ENCODE measurements around the gene ZNF277. TPM values are rescaled to one million over a fixed set of nuclear protein-coding genes. Genes with fewer than 3 reads are reported as not detected.

Gene ZNF277
- polyA plus RNA-seq, 1 donor (not counting 4 experiments of a cell fraction or from before 2014, with no cell fraction given): 20.2 TPM

GRCh38 chr7:112346381-112347060 is 140.0 kb downstream of the ZNF277 start:
- no peaks in the 10 kb centered on the region for H3K79me2 ChIP-seq (ENCODE audit: control insufficient read depth, insufficient read depth, low read length)
- no peak overlapping the region for H3K4me3 ChIP-seq (ENCODE audit: control insufficient read depth in 2 of 3, extremely low read depth in 1 of 3, insufficient read depth in 2 of 3, low read depth in 1 of 3, low read length in 3 of 3)
- no peaks in the 10 kb centered on the region for H3K27me3 ChIP-seq (ENCODE audit: control insufficient read depth, extremely low read depth, insufficient read depth, low read length)
- dilution Hi-C loops (cut with MboI; ENCODE audit: extremely low pct_ligation_motif_present, low sequenced_read_pairs): no loop called here
- no peaks in the 10 kb centered on the region for H3K9me1 ChIP-seq (ENCODE audit: control insufficient read depth, extremely low read depth, insufficient read depth, low read length)
- no peak overlapping the region for H3K9ac ChIP-seq (ENCODE audit: control insufficient read depth, extremely low read depth, insufficient read depth, low read length)
- no peaks in the 10 kb centered on the region for H3K4me1 ChIP-seq (ENCODE audit: control insufficient read depth, extremely low read depth, insufficient read depth, low read length)
- DNase-seq (ENCODE audit: low read depth, low spot score) (no peak), FAIRE-seq (no peak)
- H4K20me1 ChIP-seq (ENCODE audit: control insufficient read depth, extremely low read depth, insufficient read depth, low read length): no peaks in the 10 kb centered on the region
- H2AFZ ChIP-seq (ENCODE audit: control insufficient read depth, low read length): no peak overlapping the region
- no peaks in the 10 kb centered on the region for H3K9me3 ChIP-seq (ENCODE audit: control insufficient read depth, low read depth, low read length)
- H3K4me2 ChIP-seq (ENCODE audit: control insufficient read depth, extremely low read depth, insufficient read depth, low read depth, low read length): no peak overlapping the region
- no peak for TF ChIP-seq CTCF (optimal IDR thresholded peaks at IDR 0.05 in 1 of 3, IDR thresholded peaks at IDR 0.05 in 1 of 3, conservative IDR thresholded peaks at IDR 0.05 in 1 of 3; ENCODE audit: extremely low read depth in 1 of 3, insufficient read depth in 2 of 3, low read length in 3 of 3)
- TF ChIP-seq EZH2 (IDR thresholded peaks at IDR 0.05; ENCODE audit: low read length): no peak
- peaks cover 0 to 2% of the 10 kb centered on the region in 2 experiments for H3K36me3 ChIP-seq (ENCODE audit: control insufficient read depth in 2 of 2, extremely low read depth in 1 of 2, insufficient read depth in 2 of 2, low read length in 2 of 2)
- H3K27ac ChIP-seq (ENCODE audit: control insufficient read depth, insufficient read depth, low read length): no peak overlapping the region

- TF ChIP-seq CTCF (optimal IDR thresholded peaks at IDR 0.05 in 1 of 3, IDR thresholded peaks at IDR 0.05 in 1 of 3, conservative IDR thresholded peaks at IDR 0.05 in 1 of 3; ENCODE audit: extremely low read depth in 1 of 3, insufficient read depth in 2 of 3, low read length in 3 of 3) (no peak), EZH2 (IDR thresholded peaks at IDR 0.05; ENCODE audit: low read length) (no peak)
- H3K9ac ChIP-seq (ENCODE audit: control insufficient read depth, extremely low read depth, insufficient read depth, low read length): no peak overlapping the region
- no peaks in the 10 kb centered on the region for H3K4me1 ChIP-seq (ENCODE audit: control insufficient read depth, extremely low read depth, insufficient read depth, low read length)
- FAIRE-seq (no peak), DNase-seq (ENCODE audit: low read depth, low spot score) (no peak)
- no peaks in the 10 kb centered on the region for H3K9me1 ChIP-seq (ENCODE audit: control insufficient read depth, extremely low read depth, insufficient read depth, low read length)
- H3K27ac ChIP-seq (ENCODE audit: control insufficient read depth, insufficient read depth, low read length): no peak overlapping the region
- no peaks in the 10 kb centered on the region for H3K9me3 ChIP-seq (ENCODE audit: control insufficient read depth, low read depth, low read length)
- H3K27me3 ChIP-seq (ENCODE audit: control insufficient read depth, extremely low read depth, insufficient read depth, low read length): no peaks in the 10 kb centered on the region
- H3K4me2 ChIP-seq (ENCODE audit: control insufficient read depth, extremely low read depth, insufficient read depth, low read depth, low read length): no peak overlapping the region
- peaks cover 0 to 2% of the 10 kb centered on the region in 2 experiments for H3K36me3 ChIP-seq (ENCODE audit: control insufficient read depth in 2 of 2, extremely low read depth in 1 of 2, insufficient read depth in 2 of 2, low read length in 2 of 2)
- H3K4me3 ChIP-seq (ENCODE audit: control insufficient read depth in 2 of 3, extremely low read depth in 1 of 3, insufficient read depth in 2 of 3, low read depth in 1 of 3, low read length in 3 of 3): no peak overlapping the region
- dilution Hi-C loops (cut with MboI; ENCODE audit: extremely low pct_ligation_motif_present, low sequenced_read_pairs): no loop called here
- no peak overlapping the region for H2AFZ ChIP-seq (ENCODE audit: control insufficient read depth, low read length)
- no peaks in the 10 kb centered on the region for H3K79me2 ChIP-seq (ENCODE audit: control insufficient read depth, insufficient read depth, low read length)
- H4K20me1 ChIP-seq (ENCODE audit: control insufficient read depth, extremely low read depth, insufficient read depth, low read length): no peaks in the 10 kb centered on the region
Observed at GRCh38 chr7:112347088-112347487, 140.6 kb downstream of the ZNF277 start.
